Activated gamma-delta T cell treated with anti-CD3 and anti-CD28 coated beads, Interleukin-2, amount 50 U/mL, for 16 hours (primary cell): ENCODE results near the gene TADA1.
"Not testable (repeated sequence)": the region's sequence is repeated elsewhere in the genome, so short reads cannot be mapped to it uniquely, and the experiment has no call there.

Source experiments
- DNase-seq: peaks from one replicate; pipeline ENCODE4 v3.0.0-alpha.2; 2020; ENCODE audit warnings: low read depth

TADA1 gene

DNA sequence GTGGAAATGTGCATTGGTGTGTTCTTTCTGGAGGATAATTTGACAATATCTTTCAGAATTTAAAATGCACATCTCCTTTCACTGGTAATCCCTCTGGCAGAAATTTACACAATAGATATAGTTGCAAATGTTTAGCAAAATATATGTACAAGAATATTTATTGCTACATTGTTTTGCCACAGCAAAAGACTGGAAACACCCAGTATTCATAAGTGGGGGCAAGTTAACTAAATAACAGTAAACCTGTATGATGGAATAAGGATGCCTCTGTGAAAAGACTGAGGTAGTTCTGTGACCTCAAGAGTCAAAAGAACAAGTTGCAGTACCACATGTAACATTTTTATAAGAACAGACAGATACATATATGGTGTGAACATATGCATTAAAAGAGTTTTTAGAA lies 13.7 kb upstream of the TADA1 start:
- DNase-seq, result no peak

DNA sequence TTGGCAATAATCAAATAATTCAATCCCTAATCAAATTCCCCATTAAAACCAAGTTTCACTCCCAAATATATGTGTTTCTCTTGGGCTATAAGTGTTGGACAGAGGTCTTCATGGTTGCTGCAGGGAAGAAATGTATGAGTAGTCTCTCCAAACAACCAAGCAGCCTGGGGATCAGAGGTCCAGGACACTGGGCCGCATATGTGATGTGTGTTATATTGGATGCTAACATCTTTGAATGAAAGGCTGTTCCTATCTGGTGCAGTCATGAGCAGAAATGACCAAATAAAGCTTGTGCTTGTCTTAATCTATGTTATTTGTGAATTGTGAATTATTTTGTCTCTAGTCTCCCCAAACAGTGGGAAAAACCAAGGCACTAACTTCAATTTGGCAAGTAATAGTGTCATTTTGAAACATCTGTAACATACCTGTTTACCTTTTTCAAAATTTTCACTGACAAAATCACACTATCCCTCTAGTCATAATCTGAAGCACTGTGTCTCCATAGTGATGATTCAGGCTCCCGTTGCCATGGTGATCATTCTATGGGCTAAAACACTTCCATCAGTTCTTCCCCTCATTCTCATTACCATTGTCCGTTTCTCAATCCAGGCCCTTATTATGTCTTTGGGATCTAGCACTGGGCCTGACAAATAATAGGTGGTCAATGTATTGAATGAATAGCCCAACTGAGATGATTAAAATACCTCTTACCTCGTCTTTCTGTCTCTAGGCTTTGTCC lies 12.5 kb upstream of the TADA1 start:
- DNase-seq, result no peak

DNA sequence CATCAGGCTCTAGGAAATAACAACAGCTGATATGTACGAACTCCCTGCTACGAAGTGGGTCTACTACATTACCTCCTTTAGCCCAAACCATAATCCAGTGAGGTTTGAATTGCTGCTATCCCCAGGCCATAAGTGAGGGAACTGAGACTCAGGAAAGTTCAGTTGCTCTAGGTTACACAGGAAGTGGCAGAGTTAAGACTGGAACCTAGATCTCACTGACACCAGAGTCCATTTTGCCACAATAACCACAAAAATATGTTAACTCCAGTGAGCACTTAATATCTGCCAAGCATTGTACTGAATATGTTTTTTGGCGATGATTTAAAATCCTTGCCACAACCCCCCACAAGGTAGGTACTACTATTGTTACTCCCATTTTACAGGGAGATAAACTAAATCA lies 8.9 kb upstream of the TADA1 start:
- no peak for DNase-seq

DNA sequence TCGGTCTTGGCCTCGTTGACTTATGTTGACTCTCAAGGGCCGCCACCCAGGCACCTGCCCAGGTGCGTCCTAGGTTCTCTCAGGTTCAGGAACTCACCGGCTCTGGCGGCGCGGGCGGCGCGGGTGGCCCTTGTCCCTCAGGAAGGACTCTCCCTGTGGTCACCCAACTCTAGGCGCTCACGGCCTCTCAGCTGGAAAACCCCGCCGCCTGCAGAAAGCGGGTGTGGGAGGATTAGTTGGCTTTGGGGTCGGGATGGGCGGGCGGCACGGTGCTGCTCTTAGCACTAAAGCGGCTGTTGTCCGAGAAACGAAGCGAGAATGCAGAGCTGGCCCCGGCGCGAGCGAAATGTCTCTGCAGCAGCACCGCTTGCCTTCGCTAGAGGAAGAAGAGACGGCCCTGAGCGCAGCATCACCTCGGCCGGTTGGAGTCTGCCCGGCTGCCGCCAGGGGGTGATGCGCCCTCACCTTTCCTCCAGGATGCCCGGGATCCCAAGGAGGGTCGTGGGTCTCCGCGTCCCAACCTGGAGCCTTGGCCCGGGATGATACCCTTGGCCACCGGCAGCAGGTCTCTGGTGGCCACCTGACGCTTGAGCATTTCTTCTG lies 8.1 kb upstream of the TADA1 start:
- DNase-seq, result peak; percentile 5

DNA sequence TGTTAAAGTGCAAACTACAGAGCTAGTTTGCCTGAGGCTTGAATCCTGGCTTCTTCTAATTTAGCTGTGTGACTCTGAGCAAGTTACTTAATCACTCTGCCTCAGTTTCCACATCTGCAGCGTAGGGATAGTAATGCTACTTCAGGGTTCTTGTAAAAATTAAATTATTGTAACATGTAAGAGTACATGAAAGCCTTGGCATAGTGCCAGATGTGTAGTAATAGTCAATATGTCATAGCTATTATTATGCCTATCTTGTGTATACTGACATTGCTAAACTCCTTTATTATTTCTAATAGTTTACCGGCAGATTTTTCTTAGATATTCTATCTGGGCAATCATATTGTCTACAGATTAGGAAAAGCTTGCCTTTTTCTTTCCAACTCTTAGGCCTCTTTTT lies 6.8 kb upstream of the TADA1 start:
- DNase-seq, result no peak

DNA sequence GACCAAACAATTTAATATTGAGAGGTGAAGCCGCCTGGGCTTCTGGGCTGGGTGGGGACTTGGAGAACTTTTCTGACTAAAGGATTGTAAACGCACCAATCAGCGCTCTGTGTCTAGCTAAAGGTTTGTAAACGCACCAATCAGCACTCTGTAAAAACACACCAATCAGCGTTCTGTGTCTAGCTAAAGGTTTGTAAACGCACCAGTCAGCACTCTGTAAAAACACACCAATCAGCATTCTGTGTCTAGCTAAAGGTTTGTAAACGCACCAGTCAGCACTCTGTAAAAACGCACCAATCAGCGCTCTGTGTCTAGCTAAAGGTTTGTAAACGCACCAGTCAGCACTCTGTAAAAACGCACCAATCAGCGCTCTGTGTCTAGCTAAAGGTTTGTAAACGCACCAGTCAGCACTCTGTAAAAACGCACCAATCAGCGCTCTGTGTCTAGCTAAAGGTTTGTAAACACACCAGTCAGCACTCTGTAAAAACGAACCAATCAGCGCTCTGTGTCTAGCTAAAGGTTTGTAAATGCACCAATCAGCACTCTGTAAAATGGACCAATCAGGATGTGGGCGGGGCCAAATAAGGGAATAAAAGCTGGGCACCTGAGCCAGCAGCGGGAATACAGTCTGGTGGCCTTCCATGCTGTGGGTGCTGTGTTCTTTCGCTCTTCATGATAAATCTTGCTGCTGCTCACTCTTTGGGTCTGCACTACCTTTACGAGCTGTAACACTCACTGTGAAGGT lies 2.3 kb upstream of the TADA1 start:
- not testable (repeated sequence) for DNase-seq

DNA sequence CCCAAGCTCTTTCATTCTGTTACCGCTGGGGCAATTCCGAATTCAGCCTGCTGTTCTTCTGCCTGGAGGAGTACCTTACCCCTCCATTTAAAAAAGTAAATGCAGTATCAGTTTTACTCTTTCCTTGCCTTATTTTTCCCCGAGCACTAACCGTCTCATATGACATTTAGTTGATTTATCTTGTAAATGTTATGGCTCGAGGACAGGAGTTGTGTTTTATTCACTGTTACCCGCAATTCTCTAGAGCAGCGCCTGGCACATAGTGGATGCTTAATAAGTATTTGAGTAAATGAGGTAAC lies 425 bp upstream of the TADA1 start:
- DNase-seq, result no peak

DNA sequence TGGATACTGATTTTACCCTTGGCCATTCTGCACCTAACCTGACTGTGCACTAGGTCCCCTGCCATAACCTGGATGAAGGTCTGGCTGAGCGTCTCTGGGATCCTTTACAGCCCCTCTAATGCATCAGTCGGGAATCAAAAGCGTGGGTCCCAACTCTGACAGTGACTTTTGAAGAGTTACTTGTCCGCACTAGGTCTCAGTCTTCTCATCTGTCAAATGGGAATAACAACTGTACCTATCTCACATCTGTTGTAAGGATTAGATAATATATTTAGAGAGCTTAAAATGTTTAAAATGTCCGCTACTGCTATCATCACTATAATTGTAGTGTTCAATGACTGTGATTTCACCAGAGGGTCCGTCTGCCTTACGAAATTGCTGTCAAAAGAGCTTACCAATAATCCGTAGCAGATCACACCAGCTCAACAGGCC lies 746 bp downstream of the TADA1 start:
- DNase-seq, result no peak

DNA sequence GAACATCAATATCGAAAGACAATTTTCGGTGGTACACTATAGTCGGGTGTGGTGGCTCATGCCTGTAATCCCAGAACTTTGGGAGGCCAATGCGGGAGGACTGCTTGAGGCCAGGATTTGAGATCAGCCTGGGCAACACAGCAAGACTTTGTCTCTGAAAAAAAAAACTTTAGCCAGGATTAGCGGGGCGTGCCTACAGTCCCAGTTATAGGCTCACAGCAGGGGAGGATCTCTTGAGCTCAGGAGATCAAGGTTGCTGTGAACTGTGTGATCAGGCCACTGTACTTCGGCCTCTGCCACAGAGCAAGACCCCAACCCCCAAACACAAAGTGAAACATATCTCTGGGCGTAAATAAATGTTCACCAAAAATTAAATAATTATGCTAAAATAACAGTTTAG lies 1.6 kb downstream of the TADA1 start:
- DNase-seq, result no peak

DNA sequence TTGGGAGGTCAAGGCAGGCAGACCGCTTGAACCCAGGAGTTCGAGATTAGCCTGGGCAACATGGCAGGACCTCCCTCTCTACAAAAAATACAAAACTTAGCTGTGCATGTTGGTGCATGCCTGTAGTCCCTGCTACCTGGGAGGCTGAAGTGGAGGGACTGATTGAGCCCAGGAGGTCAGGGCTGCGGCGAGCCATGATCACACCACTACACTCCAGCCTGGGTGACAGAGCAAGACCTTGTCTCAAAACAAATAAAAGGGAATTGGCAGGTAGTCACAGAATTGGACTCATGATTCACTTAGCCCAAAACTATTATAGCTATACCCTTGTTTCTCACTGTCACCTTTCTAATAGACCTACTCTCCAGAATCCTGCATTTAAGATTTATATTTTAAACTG lies 5.5 kb downstream of the TADA1 start:
- no peak for DNase-seq

DNA sequence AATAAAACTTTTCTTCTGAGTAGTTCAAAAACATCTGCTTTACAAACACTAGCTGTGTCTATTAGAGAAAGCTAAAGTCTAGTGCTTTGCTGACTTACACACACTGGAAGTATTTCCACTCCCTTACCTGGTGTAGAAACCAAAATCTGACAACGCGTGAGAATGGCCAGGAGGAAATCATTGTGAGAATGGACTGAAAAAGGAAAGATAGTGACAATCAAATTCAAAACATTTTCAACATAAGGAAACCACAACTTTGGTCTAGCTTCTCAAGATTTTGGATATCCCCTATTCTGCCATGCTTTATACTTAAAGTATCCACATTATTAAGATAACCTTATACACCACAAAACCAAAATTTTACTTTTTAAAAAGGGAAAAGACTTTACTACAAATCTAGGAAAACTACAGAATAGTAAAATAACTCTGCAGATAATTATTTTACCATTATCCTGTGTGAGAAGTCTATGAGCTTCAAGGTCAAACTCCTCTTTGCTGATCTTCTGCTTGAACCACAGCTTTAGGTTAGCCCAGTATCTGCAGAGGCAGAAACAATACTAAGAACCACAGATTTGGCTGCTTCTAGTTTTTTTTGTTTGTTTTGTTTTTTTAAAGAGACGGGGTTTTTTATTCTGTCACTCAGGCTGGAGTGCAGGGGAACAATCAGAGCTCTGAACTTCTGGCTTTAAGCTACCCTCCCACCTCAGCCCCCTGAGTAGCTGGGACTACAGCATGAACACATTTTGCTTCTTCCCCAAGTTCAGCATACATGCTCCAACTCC lies 6.6 kb downstream of the TADA1 start:
- DNase-seq, result no peak

DNA sequence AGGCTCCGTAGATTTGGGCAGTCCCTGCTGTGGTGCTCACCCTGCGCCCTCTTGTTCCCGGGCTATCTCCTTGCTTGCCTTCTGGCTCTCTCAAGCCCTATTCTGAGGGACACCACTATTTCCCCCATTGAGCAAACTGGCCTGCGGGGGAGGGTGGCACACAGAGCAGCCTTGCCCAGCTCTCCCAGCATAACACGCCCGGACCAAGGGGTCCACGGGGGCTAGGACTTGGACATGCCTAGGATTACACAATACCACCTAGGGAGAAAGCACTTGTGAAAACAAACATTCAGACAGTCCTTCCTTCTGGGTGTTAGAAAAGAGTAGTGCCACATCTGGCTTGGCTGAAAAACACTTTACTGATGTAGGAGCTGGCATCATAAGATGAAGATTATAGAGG lies 7.4 kb downstream of the TADA1 start:
- no peak for DNase-seq

DNA sequence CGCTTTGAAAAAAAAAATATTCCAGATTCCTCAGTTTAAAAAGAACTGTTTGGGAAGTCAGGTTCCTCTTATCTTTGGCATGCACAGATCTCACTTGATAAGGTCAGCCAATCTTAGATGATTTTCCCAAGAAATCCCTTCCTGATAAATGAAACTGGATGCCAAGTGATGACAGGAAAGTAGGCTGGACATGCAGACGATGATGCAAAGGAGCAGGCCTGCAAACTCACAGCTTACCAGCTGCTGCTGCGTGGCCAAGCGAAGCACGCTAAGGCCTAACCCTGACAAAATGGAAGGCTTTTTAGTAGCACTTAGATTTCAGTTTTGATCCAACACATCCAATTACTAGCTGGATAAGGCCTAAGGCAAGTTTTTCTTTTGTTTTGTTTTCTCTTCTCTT lies 10.1 kb downstream of the TADA1 start:
- no peak for DNase-seq

DNA sequence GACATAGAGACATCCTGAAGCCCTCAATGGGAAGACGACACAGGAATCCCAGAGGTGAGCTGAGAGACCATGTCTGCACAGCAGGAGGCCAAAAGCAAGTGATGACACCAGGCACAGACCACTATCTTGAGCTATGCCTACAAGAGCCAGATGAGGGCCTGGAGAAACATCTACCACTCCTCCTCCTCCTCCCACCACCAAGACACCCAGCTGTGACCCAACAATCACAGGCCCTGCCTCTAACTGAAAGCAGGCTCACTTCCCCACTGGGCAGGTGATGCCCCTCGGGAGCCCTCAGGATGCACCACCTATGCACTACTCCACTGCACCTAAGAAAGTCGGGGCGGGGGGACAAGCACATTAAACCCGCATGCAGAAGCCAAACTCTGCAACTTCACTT lies 16.5 kb downstream of the TADA1 start:
- no peak for DNase-seq

DNA sequence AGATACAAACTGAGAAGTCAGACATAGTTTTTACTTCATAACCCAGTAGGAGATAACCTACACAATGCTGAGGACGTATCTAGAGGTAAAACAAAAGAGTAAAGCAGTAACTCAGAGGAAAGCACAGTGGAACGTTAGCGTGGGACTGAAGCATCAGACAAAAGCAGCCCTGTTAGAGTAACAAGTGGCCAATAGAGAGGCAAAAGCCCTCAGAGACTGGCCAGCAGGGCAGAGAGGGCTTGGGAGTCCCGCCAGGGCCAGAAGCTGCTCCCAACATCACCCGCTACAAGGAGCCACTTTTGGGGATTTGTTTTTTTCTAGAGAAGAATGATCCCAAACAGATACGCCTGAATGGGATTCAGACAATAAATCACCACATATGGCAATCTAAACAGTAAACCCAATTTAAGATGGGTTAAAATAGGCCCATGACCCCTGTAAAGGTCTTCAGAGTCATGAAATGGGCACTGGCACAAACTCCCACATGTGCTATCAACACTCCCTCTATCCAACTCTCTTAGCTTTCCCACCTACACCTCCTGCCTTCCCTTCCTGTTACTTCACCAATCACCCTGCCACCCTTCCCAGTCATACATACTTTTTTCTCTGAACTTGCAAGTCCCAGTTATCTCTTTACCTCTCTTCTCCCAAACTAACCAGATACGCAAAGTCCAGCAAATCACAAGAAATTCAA lies 17.2 kb downstream of the TADA1 start:
- DNase-seq, result no peak

DNA sequence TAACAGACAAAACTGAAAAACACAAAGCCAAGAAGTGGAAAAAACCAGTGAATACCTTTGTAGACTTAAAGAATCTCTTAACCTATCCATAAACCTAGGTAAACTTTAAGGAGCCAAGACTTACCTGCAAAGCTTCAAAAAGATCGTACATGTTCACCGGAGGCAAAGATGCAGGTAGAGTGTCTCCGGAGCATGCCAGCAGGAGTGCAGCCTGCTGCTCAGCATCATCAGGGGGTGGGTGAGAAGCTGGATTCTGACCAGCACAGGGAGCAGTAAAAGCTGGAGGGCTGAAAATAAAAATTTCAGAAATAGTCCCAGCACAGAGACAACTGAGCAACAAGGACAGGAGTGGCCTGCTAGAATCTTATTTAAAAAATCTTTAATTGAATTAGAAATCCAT lies 18.1 kb downstream of the TADA1 start:
- no peak for DNase-seq

DNA sequence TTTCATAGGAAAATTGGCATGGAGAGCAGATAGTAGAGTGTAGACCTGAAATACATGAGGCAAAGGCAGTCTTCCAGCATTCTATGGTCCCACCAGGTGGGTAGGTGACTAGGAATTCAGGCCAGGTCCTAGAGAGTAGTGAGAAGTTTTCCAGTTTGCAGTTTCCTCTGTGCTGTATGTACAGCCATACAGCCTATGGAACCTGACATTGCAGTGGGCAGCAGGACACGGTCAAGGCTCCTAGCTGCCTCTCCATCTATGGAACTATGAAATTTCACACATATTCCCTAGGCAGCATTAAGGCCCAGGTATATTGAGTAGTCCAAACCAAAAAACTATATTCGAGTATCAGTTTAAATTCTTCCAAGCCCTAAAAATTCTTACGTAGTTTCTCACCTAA lies 20.5 kb downstream of the TADA1 start:
- DNase-seq, result no peak

DNA sequence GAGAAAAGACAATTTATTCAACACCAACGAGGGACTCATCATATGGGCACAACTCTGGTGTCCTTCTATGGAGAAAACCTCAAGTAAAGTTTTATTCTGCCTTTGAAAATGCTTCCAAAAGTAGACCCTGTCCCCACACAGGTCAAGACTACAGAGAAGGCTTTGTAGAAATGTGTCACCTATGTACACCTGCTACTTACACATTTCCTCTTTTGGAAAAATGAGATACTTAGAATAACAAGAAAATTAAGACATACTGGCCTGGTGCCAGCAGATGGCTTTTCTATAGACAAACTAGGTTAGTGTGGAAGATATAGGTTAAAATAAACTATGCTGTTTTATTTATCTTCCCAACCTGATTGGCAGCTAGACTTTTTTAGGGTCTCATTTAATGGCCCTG lies 23.1 kb downstream of the TADA1 start:
- DNase-seq, result no peak

DNA sequence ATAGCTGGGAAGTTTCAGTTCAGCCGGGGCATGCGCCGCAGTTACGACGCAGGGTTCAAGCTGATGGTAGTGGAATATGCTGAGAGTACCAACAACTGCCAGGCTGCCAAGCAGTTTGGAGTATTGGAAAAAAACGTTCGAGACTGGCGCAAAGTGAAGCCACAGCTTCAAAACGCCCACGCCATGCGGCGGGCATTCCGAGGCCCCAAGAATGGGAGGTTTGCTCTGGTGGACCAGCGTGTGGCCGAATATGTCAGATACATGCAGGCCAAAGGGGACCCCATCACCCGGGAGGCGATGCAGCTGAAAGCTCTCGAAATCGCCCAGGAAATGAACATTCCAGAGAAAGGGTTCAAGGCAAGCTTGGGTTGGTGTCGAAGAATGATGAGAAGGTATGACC lies 26.9 kb downstream of the TADA1 start:
- DNase-seq, result no peak

DNA sequence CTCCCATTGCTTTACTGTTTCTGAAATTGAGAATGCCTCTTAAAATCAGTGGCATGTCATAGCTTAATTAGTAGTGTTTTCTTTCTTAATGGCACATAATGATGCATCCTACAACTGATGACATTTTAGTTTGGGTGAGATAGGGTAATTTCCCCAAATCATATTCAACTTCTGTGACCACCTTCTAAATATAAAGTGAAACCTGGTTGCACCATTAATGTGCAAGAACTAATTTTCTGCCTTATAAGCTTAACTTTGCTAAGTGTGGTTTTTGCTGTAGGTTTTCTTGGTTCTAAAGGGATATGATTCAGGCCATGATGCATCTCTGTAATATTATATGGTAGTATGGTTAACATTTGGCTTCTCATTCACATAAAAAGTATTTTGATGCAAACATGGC lies 27.9 kb downstream of the TADA1 start:
- no peak for DNase-seq

DNA sequence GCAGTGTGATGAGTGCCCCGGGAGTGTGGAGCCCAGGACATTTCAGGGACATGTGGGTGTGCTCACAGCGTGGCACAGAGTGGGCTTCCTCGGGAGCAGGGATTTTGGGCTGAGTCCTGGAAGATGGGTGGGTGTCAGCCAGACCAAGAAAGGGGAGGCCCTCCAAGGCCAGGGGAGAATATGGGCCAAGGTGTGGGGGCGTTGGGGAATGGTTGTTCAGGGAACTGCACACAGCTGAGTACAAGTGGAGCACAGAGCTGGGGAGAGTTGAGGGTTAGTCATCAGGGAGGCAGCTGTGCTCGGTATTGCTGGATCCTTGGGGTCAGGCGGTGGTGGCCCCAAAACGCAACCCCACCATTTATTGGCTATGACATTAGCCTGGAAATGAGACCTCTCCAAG lies 31.3 kb downstream of the TADA1 start:
- no peak for DNase-seq
